H1 (cell line): ENCODE measurements around the gene HSD3B1. TPM values are rescaled to one million over a fixed set of nuclear protein-coding genes. Genes with fewer than 3 reads are reported as not detected.

Experiments used
- CTCF ChIA-PET: fragments of 300-600 bp; sonication (Branson Sonifier 250); formaldehyde crosslinking; loops from one replicate; lab custom pipeline; 2021; ENCODE audit not compliant: partially characterized antibody; lab: Charles Lee
- POLR2A ChIA-PET: fragments of 300-600 bp; sonication (Branson Sonifier 250); formaldehyde crosslinking; loops from one replicate; lab custom pipeline; 2021; ENCODE audit warnings: inconsistent platforms; ENCODE audit not compliant: partially characterized antibody; lab: Charles Lee
- DNase-seq, 2 experiments: peaks; one replicate each; pipeline versions ENCODE4 v3.0.0 to v3.0.0-alpha.2; 2010 to 2022; ENCODE audit warnings: low spot score in 2 of 2, low read depth in 1 of 2, mixed read lengths in 1 of 2
- FAIRE-seq: peaks from 2 replicates; lab custom pipeline; 2011; peaks lifted over from hg19 to GRCh38; lab: Jason Lieb, UNC
- H2AFZ ChIP-seq: 2 replicates; pipeline ENCODE4 v1.8.1; 2012; ENCODE audit warnings: low read length, inconsistent platforms
- H2AK5ac ChIP-seq: 2 replicates; pipeline ENCODE4 v1.6.1; 2013; ENCODE audit warnings: low read depth, low read length
- H2BK120ac ChIP-seq: replicated peaks from 2 replicates; pipeline ENCODE3; 2013; ENCODE audit warnings: low read depth, low read length, inconsistent platforms
- H2BK12ac ChIP-seq: 2 replicates; pipeline ENCODE4 v1.6.1; 2013; ENCODE audit warnings: low read depth, low read length
- H2BK15ac ChIP-seq: 2 replicates; pipeline ENCODE4 v1.6.1; 2013; ENCODE audit warnings: low read length
- H2BK20ac ChIP-seq: 2 replicates; pipeline ENCODE4 v1.6.1; 2013; ENCODE audit warnings: low read length
- H2BK5ac ChIP-seq: 2 replicates; pipeline ENCODE4 v1.6.1; 2013; ENCODE audit warnings: low read depth, low read length
- H3K14ac ChIP-seq: 2 replicates; pipeline ENCODE4 v1.6.1; 2013; ENCODE audit warnings: inconsistent platforms; ENCODE audit not compliant: insufficient read length
- H3K18ac ChIP-seq: 2 replicates; pipeline ENCODE4 v1.6.1; 2013; ENCODE audit warnings: low read length; ENCODE audit errors: extremely low read depth
- H3K23ac ChIP-seq: 2 replicates; pipeline ENCODE4 v1.6.1; 2013; ENCODE audit warnings: inconsistent platforms; ENCODE audit not compliant: insufficient read length
- H3K23me2 ChIP-seq: 2 replicates; pipeline ENCODE4 v1.6.1; 2013; ENCODE audit warnings: low read depth, low read length
- H3K27ac ChIP-seq: 2 replicates; pipeline ENCODE4 v1.6.1; 2011; ENCODE audit warnings: low read depth, low read length, inconsistent platforms
- H3K27me3 ChIP-seq, 4 experiments: replicated peaks in 1 of 4; 1 replicate in 1 of 4; 2 replicates in 3 of 4; pipeline versions ENCODE4 v1.6.1 to v1.8.1; 2011 to 2013; ENCODE audit warnings: low read length in 3 of 4, mild to moderate bottlenecking in 3 of 4, inconsistent platforms in 2 of 4, mixed read lengths in 2 of 4, moderate library complexity in 1 of 4; ENCODE audit not compliant: control insufficient read depth in 3 of 4, insufficient read depth in 3 of 4; ENCODE audit errors: extremely low read depth in 1 of 4
- H3K36me3 ChIP-seq, 4 experiments: 2 replicates each; pipeline versions ENCODE4 v1.6.1 to v1.8.1; 2011 to 2013; ENCODE audit warnings: mild to moderate bottlenecking in 4 of 4, low read length in 3 of 4, moderate library complexity in 2 of 4, control low read depth in 1 of 4, inconsistent platforms in 1 of 4; ENCODE audit not compliant: insufficient read depth in 4 of 4, control insufficient read depth in 2 of 4
- H3K4ac ChIP-seq: replicated peaks from 2 replicates; pipeline ENCODE3; 2013; ENCODE audit warnings: low read length, low read depth, mixed read lengths, inconsistent platforms; ENCODE audit not compliant: insufficient read length
- H3K4me1 ChIP-seq, 4 experiments: replicated peaks in 1 of 4; 1 replicate in 1 of 4; 2 replicates in 3 of 4; pipeline versions ENCODE4 v1.6.1 to v1.8.1; 2011 to 2013; ENCODE audit warnings: low read length in 3 of 4, inconsistent platforms in 2 of 4, mixed read lengths in 1 of 4; ENCODE audit not compliant: insufficient read depth in 4 of 4, control insufficient read depth in 3 of 4
- H3K4me2 ChIP-seq, 2 experiments: 2 replicates each; pipeline versions ENCODE4 v1.6.1 to v1.8.1; 2011 to 2013; ENCODE audit warnings: low read depth in 2 of 2, low read length in 2 of 2, control low read depth in 1 of 2, inconsistent platforms in 1 of 2, mild to moderate bottlenecking in 1 of 2; ENCODE audit not compliant: insufficient read depth in 1 of 2
- H3K4me3 ChIP-seq, 4 experiments: fragments of 200-600, 300-600 bp in 1 of 4; sonication (generic), shearing (Covaris generic), sonication (Bioruptor Twin) in 1 of 4; 2 replicates each; pipeline versions ENCODE4 v1.5.1 to v1.8.1; 2011 to 2016; ENCODE audit warnings: low read length in 4 of 4, low read depth in 3 of 4, control low read depth in 2 of 4, inconsistent platforms in 2 of 4, mild to moderate bottlenecking in 2 of 4, mixed read lengths in 1 of 4, moderate library complexity in 1 of 4; ENCODE audit not compliant: insufficient read depth in 2 of 4; ENCODE audit errors: extremely low read depth in 1 of 4
- H3K56ac ChIP-seq: replicated peaks from 2 replicates; pipeline ENCODE3; 2013; ENCODE audit warnings: low read depth, mild to moderate bottlenecking, mixed read lengths, low read length, inconsistent platforms; ENCODE audit not compliant: insufficient read length
- H3K79me1 ChIP-seq: 2 replicates; pipeline ENCODE4 v1.6.1; 2013; ENCODE audit warnings: low read depth, low read length, control low read depth
- H3K79me2 ChIP-seq, 2 experiments: 2 replicates each; pipeline versions ENCODE4 v1.6.1 to v1.8.1; 2012 to 2013; ENCODE audit warnings: low read length in 2 of 2, mild to moderate bottlenecking in 2 of 2, inconsistent platforms in 1 of 2; ENCODE audit not compliant: insufficient read depth in 2 of 2, control insufficient read depth in 1 of 2
- H3K9ac ChIP-seq, 4 experiments: replicated peaks in 1 of 4; 1 replicate in 1 of 4; 2 replicates in 3 of 4; pipeline versions ENCODE4 v1.6.1 to v1.8.1; 2011 to 2013; ENCODE audit warnings: low read depth in 3 of 4, low read length in 3 of 4, control low read depth in 2 of 4, mild to moderate bottlenecking in 2 of 4, moderate library complexity in 2 of 4, inconsistent platforms in 1 of 4; ENCODE audit errors: extremely low read depth in 1 of 4
- H3K9me3 ChIP-seq, 2 experiments: 2 replicates each; pipeline versions ENCODE4 v1.6.1 to v1.8.1; 2012 to 2013; ENCODE audit warnings: mild to moderate bottlenecking in 2 of 2, moderate library complexity in 2 of 2, control low read depth in 1 of 2, inconsistent platforms in 1 of 2, low read depth in 1 of 2, low read length in 1 of 2, mixed read lengths in 1 of 2; ENCODE audit not compliant: insufficient read depth in 2 of 2
- H4K20me1 ChIP-seq, 2 experiments: replicated peaks in 1 of 2; 2 replicates each; pipeline versions ENCODE3 to v1.8.1; 2011 to 2013; ENCODE audit warnings: inconsistent platforms in 2 of 2, low read length in 2 of 2, mild to moderate bottlenecking in 1 of 2; ENCODE audit not compliant: insufficient read depth in 2 of 2, control insufficient read depth in 1 of 2
- H4K5ac ChIP-seq: 2 replicates; pipeline ENCODE4 v1.6.1; 2013; ENCODE audit warnings: low read length, low read depth, mixed read lengths, inconsistent platforms; ENCODE audit not compliant: insufficient read length
- H4K8ac ChIP-seq: 2 replicates; pipeline ENCODE4 v1.8.0; 2013; ENCODE audit warnings: mild to moderate bottlenecking, moderate library complexity, low read length, inconsistent platforms; ENCODE audit not compliant: insufficient read depth; ENCODE audit errors: extremely low read depth
- H4K91ac ChIP-seq: replicated peaks from 2 replicates; pipeline ENCODE3; 2013; ENCODE audit warnings: low read length, mixed read lengths, inconsistent platforms; ENCODE audit not compliant: insufficient read length
- ATF2 ChIP-seq: IDR thresholded peaks from 2 replicates; pipeline ENCODE4 v1.6.1; 2012; ENCODE audit warnings: low read length, inconsistent platforms
- E2F6 ChIP-seq: IDR thresholded peaks from 2 replicates; pipeline ENCODE4 v1.6.1; 2012; ENCODE audit warnings: inconsistent platforms
- GTF2F1 ChIP-seq: IDR thresholded peaks from 2 replicates; pipeline ENCODE4 v1.6.1; 2012; ENCODE audit warnings: low read depth, low read length, improper control_type of control experiment, borderline replicate concordance
- HDAC2 ChIP-seq, 2 experiments: fragments of 300-600 bp in 1 of 2; sonication (generic) in 1 of 2; IDR thresholded peaks; 2 replicates each; pipeline ENCODE4 v1.6.1; 2011 to 2012; ENCODE audit warnings: low read depth in 2 of 2, low read length in 2 of 2, mild to moderate bottlenecking in 2 of 2, moderate library complexity in 2 of 2, borderline replicate concordance in 1 of 2, inconsistent platforms in 1 of 2
- KDM1A ChIP-seq: fragments of 200-600, 300-600 bp; sonication (generic); IDR thresholded peaks from 2 replicates; pipeline ENCODE4 v1.7.1; 2016; ENCODE audit warnings: mild to moderate bottlenecking, low read length, borderline replicate concordance
- KDM5A ChIP-seq: fragments of 200-600 bp; IDR thresholded peaks from 2 replicates; pipeline ENCODE4 v1.7.1; 2012; ENCODE audit warnings: mild to moderate bottlenecking, low read length, inconsistent platforms, mixed read lengths
- NRF1 ChIP-seq: IDR thresholded peaks from 2 replicates; pipeline ENCODE4 v1.6.1; 2011; ENCODE audit warnings: mild to moderate bottlenecking, low read depth, low read length, improper control_type of control experiment
- POLR2A ChIP-seq, 2 experiments: IDR thresholded peaks; 1 replicate in 1 of 2; 2 replicates in 1 of 2; pipeline ENCODE4 v1.6.1; 2011; ENCODE audit warnings: low read depth in 2 of 2, low read length in 2 of 2, mild to moderate bottlenecking in 2 of 2; ENCODE audit errors: control extremely low read depth in 1 of 2
- POU5F1 ChIP-seq: IDR thresholded peaks from 2 replicates; pipeline ENCODE4 v1.6.1; 2011; ENCODE audit warnings: low read depth, mild to moderate bottlenecking, low read length, moderate library complexity
- SUZ12 ChIP-seq: fragments of 200-600 bp; sonication (generic); IDR thresholded peaks from 2 replicates; pipeline ENCODE4 v1.6.1; 2012; ENCODE audit warnings: mild to moderate bottlenecking, inconsistent platforms, low read length, moderate library complexity, mixed read lengths
- WGBS, 2 experiments: shearing (Covaris generic) in 1 of 2; methylation state at CpG; one replicate each; pipeline versions ENCODE4 v1.1.6 to v1.1.7; 2013 to 2015; ENCODE audit warnings: low lambda C conversion rate in 2 of 2, mixed read lengths in 2 of 2, inconsistent platforms in 1 of 2, low coverage in 1 of 2, missing lambda C conversion rate in 1 of 2; ENCODE audit not compliant: insufficient replicate concordance in 2 of 2, insufficient coverage in 1 of 2, insufficient read length in 1 of 2; ENCODE audit errors: extremely low coverage in 1 of 2, missing lambda C conversion rate in 1 of 2; 5-methylcytosine and 5-hydroxymethylcytosine counted together
- polyA plus RNA-seq, 7 experiments: library from polyadenylated mRNA; depleted of rRNA in 3 of 7; stranded (reverse) in 5 of 7; unstranded in 2 of 7; fragments of >200 nt in 5 of 7; fragments of 200-250 nt in 2 of 7; gene quantifications; 1 replicate in 5 of 7; 2 replicates in 1 of 7; 4 replicates in 1 of 7; pipeline versions ENCODE4 v1.2.1 to v1.2.3, GENCODE V29; 2011 to 2013; ENCODE audit warnings: missing spikeins in 2 of 7, mixed read lengths in 2 of 7
- total RNA-seq: library from RNA; stranded (reverse); fragmentation: NEBNext Ultra II Directional; extraction: Animal tissue kit (Norgen Biotek cat#: 25700); gene quantifications from 2 replicates; pipeline ENCODE4 v1.2.1, GENCODE V29; 2021

HSD3B1 gene
- total and polyA plus RNA-seq, 2 of the 8 experiments (the other 6 are each of a cell fraction or from before 2014, with no cell fraction given): not detected

DNA sequence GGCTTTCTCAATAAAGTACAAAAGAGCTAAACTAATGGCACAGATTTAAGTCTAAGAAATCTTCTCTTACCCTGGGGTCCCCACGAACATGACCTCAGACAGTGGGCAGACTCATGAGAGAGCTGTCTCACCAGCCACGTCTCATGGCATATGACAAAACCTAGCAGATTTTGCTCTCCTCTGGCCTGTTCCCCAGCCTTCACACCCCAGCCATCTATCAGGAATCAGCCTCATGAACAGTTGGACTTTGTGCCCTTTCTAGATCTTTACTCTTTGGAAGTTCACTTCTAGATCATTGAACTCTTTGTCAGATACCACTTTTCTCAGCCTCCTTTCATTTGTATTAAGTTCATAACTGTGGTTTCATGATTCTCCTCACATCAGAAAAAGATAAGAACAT lies 14.2 kb upstream of the HSD3B1 start:
- Histone ChIP-seq H3K9me3 (peaks cover 8 to 16% of the 10 kb centered on the region in 2 experiments), H2BK5ac (no peak overlapping the region), H2BK20ac (no peak overlapping the region), H2BK12ac (no peak overlapping the region), H3K36me3 (no peaks in the 10 kb centered on the region), H4K91ac (no peak overlapping the region), H3K4ac (no peak overlapping the region), H3K4me1 (no peaks in the 10 kb centered on the region), H2BK15ac (no peak overlapping the region), H3K27ac (no peak overlapping the region), H3K56ac (no peak overlapping the region), H3K23me2 (no peaks in the 10 kb centered on the region; the same call in 1 of the 2 replicates), H3K79me2 (no peaks in the 10 kb centered on the region), H4K5ac (no peak overlapping the region), H4K8ac (no peak overlapping the region), H3K14ac (no peak overlapping the region), H3K23ac (no peak overlapping the region), H2AFZ (no peak overlapping the region), H2BK120ac (no peak overlapping the region), H3K9ac (no peak overlapping the region), H3K4me3 (no peak overlapping the region), H4K20me1 (no peaks in the 10 kb centered on the region), H3K79me1 (no peaks in the 10 kb centered on the region), H3K27me3 (no peaks in the 10 kb centered on the region), H3K4me2 (no peak overlapping the region), H3K18ac (no peak overlapping the region), H2AK5ac (no peak overlapping the region)
- DNase-seq (no peak), FAIRE-seq (no peak)
- ChIA-PET POLR2A (no interaction called here), CTCF (interaction anchor here (1.2 to 1.5 kb wide), 2 partner anchors 176 to 218 kb away, joined by 3 read pairs; no protein-coding TSS in a partner anchor)
- 86% methylated on average over 2 of the region's 2 CpGs; no CpG with 5 or more reads in 1 of the 2 experiments for WGBS, 2 experiments
- TF ChIP-seq ATF2 (no peak), KDM5A (no peak), NRF1 (no peak), POLR2A (IDR thresholded peaks at IDR 0.05; ENCODE audit: control extremely low read depth in 1 of 2, low read depth in 2 of 2, low read length in 2 of 2) (no peak), HDAC2 (IDR thresholded peaks at IDR 0.05; ENCODE audit: borderline replicate concordance in 1 of 2, low read depth in 2 of 2, low read length in 2 of 2) (no peak), SUZ12 (no peak), E2F6 (no peak), KDM1A (no peak), POU5F1 (no peak), GTF2F1 (no peak)
